Activated CD8-positive, alpha-beta memory T cell treated with anti-CD3 and anti-CD28 coated beads, Interleukin-2, amount 50 U/mL, for 24 hours (primary cell): ENCODE results near the gene ZNF57.
"Not testable (repeated sequence)": the region's sequence is repeated elsewhere in the genome, so short reads cannot be mapped to it uniquely, and the experiment has no call there.

Experiments used
- DNase-seq: peaks from one replicate; pipeline ENCODE4 v3.0.0-alpha.2; 2020; ENCODE audit errors: extremely low read depth

The ZNF57 gene

GRCh38 chr19:2900296-2901252, at the start of gene ZNF57:
ZNF57 (plus strand) TSS chr19:2900928; CDS start chr19:2901046, 118 bp downstream.
- peak; percentile 97 for DNase-seq

DNA sequence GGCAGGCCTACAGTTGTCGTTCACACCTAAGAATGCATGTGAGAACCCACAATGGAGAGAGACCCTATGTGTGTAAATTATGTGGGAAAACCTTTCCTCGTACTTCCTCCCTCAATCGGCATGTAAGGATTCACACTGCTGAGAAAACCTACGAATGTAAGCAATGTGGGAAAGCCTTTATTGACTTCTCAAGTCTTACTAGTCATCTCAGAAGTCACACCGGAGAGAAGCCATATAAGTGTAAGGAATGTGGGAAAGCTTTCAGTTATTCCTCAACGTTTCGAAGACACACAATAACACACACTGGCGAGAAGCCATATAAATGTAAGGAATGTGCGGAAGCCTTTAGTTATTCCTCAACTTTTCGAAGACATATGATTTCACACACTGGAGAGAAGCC, 48.1 kb upstream of the ZNF57 start:
- no peak for DNase-seq

GRCh38 chr19:2853015-2853606, 47.6 kb upstream of the ZNF57 start:
- no peak for DNase-seq

GRCh38 chr19:2854849-2855248, 45.9 kb upstream of the ZNF57 start:
- no peak for DNase-seq

GRCh38 chr19:2856457-2857050, 44.2 kb upstream of the ZNF57 start:
- no peak for DNase-seq

DNA sequence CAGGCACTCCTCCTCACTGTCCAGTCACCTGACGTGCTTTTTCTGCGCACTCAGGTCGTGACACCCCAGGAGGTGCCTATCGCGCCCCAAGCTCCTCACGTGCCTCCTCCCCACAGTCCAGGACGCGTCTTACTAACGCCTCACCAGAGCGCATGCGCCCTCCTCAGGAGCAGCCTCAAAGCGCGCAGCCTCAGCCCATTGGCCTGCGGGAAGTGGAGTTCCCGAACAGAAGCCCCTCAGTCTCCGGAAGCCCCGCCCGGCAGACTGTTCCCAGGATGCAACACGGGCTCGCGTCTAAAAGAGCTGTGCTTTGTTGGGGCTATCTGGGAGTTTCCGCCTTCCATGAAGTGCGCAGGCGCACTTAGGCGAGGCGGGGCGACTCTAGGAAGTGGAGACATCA, 41.9 kb upstream of the ZNF57 start:
- no peak for DNase-seq

GRCh38 chr19:2863816-2864215, 36.9 kb upstream of the ZNF57 start:
- no peak for DNase-seq

DNA sequence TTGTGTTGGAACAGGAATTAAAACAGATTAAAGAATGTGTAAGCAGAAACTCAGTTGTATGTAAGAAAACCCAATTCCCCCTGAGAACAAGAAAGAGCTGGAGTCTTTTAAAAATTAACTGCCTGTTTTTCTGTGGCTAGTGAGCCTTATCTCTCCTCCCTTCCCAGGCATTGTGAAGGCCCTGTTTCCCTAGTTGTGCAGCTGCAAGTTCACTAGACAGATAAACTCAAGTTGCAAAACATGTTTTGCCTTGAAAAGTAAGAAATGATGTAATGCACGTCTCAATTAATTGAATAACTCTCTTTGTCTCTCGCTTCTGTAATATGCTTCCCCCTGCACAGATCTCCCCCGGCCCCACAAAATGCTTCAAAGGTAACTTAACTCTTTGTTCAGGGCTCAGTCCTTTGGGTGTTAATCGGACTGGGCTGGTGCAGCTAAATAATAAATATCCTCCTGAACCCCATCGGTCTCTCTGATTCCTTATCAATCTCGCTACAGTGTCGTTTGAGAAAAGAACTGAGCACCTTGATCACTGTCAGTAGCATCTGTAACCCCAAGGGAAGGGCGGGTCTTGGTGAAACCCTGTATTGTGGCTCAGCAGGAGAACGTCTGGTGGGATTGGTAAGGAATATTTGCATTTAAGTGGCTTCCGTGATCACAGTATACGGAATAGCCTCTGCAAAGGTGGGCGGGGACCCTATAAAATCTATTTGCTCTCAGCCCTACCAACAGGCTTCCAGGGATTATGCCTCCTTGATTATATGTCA, 35.2 kb upstream of the ZNF57 start:
- no peak for DNase-seq

DNA sequence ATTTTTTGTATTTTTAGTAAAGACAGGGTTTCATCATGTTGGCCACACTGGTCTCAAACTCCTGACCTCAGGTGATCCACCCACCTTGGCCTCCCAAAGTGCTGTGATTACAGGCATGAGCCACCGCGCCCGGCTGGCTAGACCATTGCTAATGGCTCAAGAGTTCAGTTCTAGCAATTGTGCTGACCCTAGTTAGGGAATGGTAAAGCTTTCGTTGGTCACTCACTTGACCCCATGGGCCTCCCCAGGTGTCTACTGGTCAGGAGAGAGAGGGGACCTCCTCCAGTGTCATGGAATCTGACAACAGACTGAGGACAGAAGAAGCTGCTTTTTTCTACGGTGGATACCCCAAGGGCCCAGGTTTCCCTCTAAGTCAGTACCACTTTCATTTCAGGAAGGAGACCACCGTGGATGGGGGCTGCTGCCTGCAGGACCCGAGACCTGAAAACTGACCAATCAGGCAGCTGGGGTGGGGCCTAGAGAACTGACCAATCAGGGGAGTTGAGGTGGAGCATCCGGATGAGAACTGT, 34.2 kb upstream of the ZNF57 start:
- DNase-seq = no peak

DNA sequence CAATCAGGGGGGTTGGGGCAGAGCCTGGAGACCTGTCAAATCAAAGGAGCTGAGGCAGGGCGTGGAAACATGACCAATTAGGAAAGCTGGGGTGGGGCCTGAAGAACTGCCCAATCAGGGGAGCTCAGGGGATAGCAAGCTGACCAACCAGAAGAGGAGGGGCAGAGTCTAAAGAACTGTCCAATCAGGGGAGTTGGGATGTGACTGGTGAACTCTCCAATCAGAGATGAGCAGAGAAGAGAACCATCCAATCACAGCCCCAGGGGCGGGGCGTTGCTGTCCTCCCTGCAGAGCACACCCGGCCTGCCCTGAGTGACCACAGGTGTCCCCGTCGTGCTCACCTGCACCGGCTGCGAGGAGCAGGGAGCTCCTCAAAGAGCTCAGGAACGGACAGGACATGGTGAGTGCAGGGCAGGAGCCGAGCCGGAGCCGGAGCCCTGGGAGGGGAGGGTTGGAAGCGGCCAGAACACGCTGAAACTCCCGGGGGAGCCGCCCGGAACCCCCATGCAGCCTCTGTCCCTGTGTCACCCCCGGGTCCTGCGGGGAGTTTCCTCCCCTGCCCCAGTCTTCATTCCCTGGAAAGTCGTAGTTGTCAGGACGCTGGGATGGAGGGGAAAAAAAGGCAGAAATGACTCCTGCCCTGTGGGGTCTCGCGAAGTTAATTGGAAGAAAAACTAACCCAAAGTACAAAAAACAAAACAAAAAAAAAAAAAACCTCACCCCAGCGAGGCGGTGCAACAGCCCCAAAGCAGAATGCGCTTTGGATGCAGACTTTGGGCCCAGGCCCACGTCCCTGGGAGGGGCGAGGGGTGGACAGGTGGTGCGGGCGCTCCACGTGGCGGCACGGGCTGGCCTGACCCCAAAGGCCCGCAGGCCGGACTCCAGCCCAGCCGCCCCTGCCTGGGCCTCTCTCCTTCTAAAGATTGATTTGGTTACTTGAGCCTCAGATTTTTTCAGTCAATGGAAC, 33.4 kb upstream of the ZNF57 start, which contains the start of gene ZNF556:
Gene ZNF556, plus strand, starts transcription at position 311 of the 967 bp plus-strand sequence. Its CDS starts 87 bp downstream, at position 398.
- DNase-seq = no peak

DNA sequence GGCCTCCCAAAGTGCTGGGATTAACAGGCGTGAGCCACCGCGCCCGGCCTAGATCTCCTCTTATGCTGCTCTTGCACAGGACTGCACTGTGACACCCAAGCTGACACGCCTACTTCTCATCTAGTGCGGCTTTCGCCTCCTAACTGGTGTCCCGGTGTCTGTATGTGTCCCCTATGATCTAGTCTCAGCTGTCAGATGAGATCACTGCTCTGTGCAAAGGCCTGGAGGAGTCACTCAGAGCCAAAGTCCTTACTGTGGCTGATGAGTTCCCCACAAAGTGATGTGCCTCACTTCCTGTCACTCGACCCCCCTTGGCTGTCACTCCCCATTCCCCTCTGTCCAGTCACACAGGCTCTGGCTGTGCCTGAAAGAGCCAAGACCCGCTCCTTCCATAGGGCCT, 31.1 kb upstream of the ZNF57 start:
- DNase-seq = no peak

GRCh38 chr19:2872175-2872574, 28.6 kb upstream of the ZNF57 start:
- DNase-seq = not testable (repeated sequence)

- no peak for DNase-seq
Measured at GRCh38 chr19:2877398-2878331, 23.1 kb upstream of the ZNF57 start.

- no peak for DNase-seq
Measured at GRCh38 chr19:2883686-2884439, 16.9 kb upstream of the ZNF57 start.

DNA sequence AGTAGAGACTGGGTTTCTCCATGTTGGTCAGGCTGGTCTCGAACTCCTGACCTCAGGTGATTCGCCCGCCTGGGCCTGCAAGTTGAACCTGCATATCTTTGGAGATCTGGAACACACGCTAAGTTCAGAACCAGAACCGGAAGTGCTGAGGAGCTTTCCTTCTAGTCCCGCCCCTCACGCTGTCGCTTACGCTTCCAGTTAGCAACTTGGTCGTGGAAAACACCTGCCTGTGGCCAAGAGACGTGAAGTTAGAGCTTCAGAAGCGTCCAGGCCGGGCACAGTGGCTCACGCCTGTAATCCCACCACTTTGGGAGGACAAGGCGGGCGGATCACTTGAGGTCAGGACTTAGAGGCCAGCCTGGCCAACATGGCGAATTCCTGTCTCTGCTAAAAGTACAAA, 15.0 kb upstream of the ZNF57 start:
- DNase-seq = no peak

DNA sequence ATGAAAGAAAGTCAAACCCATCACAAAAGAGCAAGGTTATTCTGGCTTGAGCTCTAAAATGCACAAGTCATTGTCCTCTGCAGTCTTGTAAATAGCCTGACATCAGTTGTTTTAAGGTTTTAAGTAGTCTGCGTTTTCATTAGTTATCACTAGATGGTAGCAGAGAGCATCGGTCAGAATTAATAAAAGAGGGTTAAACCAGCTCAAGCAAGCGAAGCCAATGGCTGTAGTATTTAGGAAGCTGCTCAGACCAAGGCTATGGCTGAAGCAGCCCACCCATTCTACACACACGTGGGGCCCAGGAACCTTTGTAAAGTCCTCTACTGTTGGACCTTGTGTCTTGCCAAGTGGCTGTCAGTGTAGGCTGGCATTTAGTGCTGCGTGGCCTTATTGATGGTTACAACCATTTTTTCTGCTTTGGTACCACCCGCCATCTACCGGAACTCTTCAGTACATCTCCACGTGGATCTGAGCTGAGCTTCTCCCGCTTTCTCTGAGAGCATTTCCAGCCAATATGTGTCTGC, 13.3 kb upstream of the ZNF57 start:
- DNase-seq = no peak

DNA sequence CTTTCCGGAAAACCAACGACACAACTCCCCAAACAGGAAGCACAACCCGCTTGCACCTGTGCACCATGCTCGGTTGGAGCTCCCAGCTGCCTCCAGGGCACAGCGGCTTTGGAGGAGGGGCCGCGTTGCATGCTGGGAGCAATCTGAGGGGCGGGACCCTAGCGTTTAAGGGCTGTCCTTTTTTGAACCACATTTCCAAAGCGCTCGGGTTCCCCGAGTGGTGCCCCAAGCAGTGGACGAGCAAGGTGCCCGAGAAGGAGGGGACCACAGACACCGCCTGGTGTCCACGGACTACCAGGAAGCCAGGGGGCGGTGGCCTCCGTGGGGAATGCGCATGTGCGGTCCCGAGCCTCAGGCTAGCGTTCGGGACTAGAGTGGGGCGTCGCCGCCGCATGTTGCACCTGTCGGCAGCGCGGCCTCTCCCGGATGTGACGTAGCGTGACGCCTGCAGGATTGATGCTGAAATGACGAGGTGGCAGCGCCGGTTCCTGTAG, 11.9 kb upstream of the ZNF57 start:
- DNase-seq = no peak

GRCh38 chr19:2890531-2890930, 10.2 kb upstream of the ZNF57 start:
- DNase-seq = not testable (repeated sequence)
